Cortex of kidney (tissue), 1 donor: ENCODE results near the gene HS3ST5.

Source experiments
- DNase-seq: peaks from one replicate; lab custom pipeline; 2025; lab: John Stamatoyannopoulos, UW

Gene HS3ST5

GRCh38 chr6:114194362-114195026 lies 148.3 kb downstream of the HS3ST5 start:
- DNase-seq, result no peak

GRCh38 chr6:114187563-114187962 lies 155.3 kb downstream of the HS3ST5 start:
- DNase-seq, result no peak

GRCh38 chr6:114181664-114182063 lies 161.2 kb downstream of the HS3ST5 start:
- DNase-seq, result no peak

- DNase-seq, result no peak
Observed at GRCh38 chr6:114179411-114179810, 163.4 kb downstream of the HS3ST5 start.

GRCh38 chr6:114176726-114177125 lies 166.1 kb downstream of the HS3ST5 start:
- no peak for DNase-seq

- no peak for DNase-seq
Observed at GRCh38 chr6:114172576-114173260, 170.1 kb downstream of the HS3ST5 start.

- no peak for DNase-seq
Observed at GRCh38 chr6:114171473-114171872, 171.3 kb downstream of the HS3ST5 start.

- DNase-seq, result no peak
Observed at GRCh38 chr6:114170958-114171387, 171.8 kb downstream of the HS3ST5 start.

- DNase-seq, result no peak
Observed at GRCh38 chr6:114170372-114170771, 172.5 kb downstream of the HS3ST5 start.

- DNase-seq, result no peak
Observed at GRCh38 chr6:114169763-114170162, 173.1 kb downstream of the HS3ST5 start.

GRCh38 chr6:114167583-114168576 lies 174.9 kb downstream of the HS3ST5 start:
- DNase-seq, result no peak

GRCh38 chr6:114164207-114164606 lies 178.6 kb downstream of the HS3ST5 start:
- no peak for DNase-seq

- DNase-seq, result no peak
Observed at GRCh38 chr6:114162691-114163347, 180.0 kb downstream of the HS3ST5 start.

GRCh38 chr6:114160881-114161280 lies 181.9 kb downstream of the HS3ST5 start:
- DNase-seq, result no peak

- no peak for DNase-seq
Observed at GRCh38 chr6:114159727-114160126, 183.1 kb downstream of the HS3ST5 start.

GRCh38 chr6:114158838-114159694 lies 183.8 kb downstream of the HS3ST5 start:
- DNase-seq, result no peak

GRCh38 chr6:114158411-114158810 lies 184.4 kb downstream of the HS3ST5 start:
- DNase-seq, result no peak

- no peak for DNase-seq
Observed at GRCh38 chr6:114157848-114158247, 185.0 kb downstream of the HS3ST5 start.

- DNase-seq, result no peak
Observed at GRCh38 chr6:114155763-114156162, 187.1 kb downstream of the HS3ST5 start.

GRCh38 chr6:114154812-114155211 lies 188.0 kb downstream of the HS3ST5 start:
- DNase-seq, result no peak

GRCh38 chr6:114153448-114153847 lies 189.4 kb downstream of the HS3ST5 start:
- no peak for DNase-seq
